SU-DHL-6 (cell line): ENCODE measurements around the gene OR1S1.

Source experiments
- H2AFZ ChIP-seq: fragments of 200-600 bp; sonication (generic); 2 replicates; pipeline ENCODE4 v1.6.1; 2014; ENCODE audit warnings: low read depth, mild to moderate bottlenecking, moderate library complexity, mixed read lengths, antibody characterized with exemption, low read length; ENCODE audit not compliant: severe bottlenecking
- H3F3A ChIP-seq: fragments of 200-600 bp; shearing (Covaris generic); 2 replicates; pipeline ENCODE4 v1.6.0; 2016; ENCODE audit warnings: antibody characterized with exemption, mild to moderate bottlenecking; ENCODE audit not compliant: insufficient read depth
- H3K27ac ChIP-seq: fragments of 200-600 bp; sonication (generic); 2 replicates; pipeline ENCODE4 v1.5.1; 2016; ENCODE audit warnings: low read depth, mild to moderate bottlenecking, low read length, moderate library complexity, mixed read lengths
- H3K27me3 ChIP-seq: fragments of 200-600 bp; sonication (generic), shearing (Covaris generic); 2 replicates; pipeline ENCODE4 v1.6.0; 2014; ENCODE audit warnings: mild to moderate bottlenecking, low read length
- H3K36me3 ChIP-seq: fragments of 200-600 bp; sonication (generic); 2 replicates; pipeline ENCODE4 v1.6.1; 2014; ENCODE audit warnings: mild to moderate bottlenecking, low read length, mixed read lengths
- H3K4me2 ChIP-seq: fragments of 300-600, 200-600 bp; shearing (Covaris generic), sonication (generic); 2 replicates; pipeline ENCODE4 v1.6.0; 2014; ENCODE audit warnings: low read length, low read depth, mild to moderate bottlenecking; ENCODE audit not compliant: poor library complexity, severe bottlenecking
- H3K4me3 ChIP-seq: fragments of 200-600 bp; sonication (generic); 2 replicates; pipeline ENCODE4 v1.5.1; 2014; ENCODE audit warnings: antibody characterized with exemption, low read length, mild to moderate bottlenecking, mixed read lengths; ENCODE audit not compliant: insufficient read depth, poor library complexity, severe bottlenecking
- H3K79me2 ChIP-seq: fragments of 200-600 bp; sonication (generic); 2 replicates; pipeline ENCODE4 v1.6.1; 2014; ENCODE audit warnings: mild to moderate bottlenecking, low read length, moderate library complexity; ENCODE audit not compliant: insufficient read depth
- H3K9ac ChIP-seq: fragments of 200-600 bp; sonication (generic); 2 replicates; pipeline ENCODE4 v1.7.0; 2014; ENCODE audit warnings: mild to moderate bottlenecking, low read length
- H3K9me2 ChIP-seq: fragments of 200-600 bp; sonication (generic); replicated peaks from 2 replicates; pipeline ENCODE4 v1.6.1; 2014; ENCODE audit warnings: low read length; ENCODE audit not compliant: insufficient read depth
- H3K9me3 ChIP-seq: fragments of 200-600 bp; sonication (generic); 2 replicates; pipeline ENCODE4 v1.6.1; 2014; ENCODE audit warnings: low read length, mixed read lengths; ENCODE audit not compliant: insufficient read depth
- H4K20me1 ChIP-seq: fragments of 200-600 bp; sonication (generic); 2 replicates; pipeline ENCODE4 v1.6.1; 2014; ENCODE audit warnings: low read depth, mild to moderate bottlenecking, antibody characterized with exemption, low read length, moderate library complexity, mixed read lengths
- EZH2phosphoT487 ChIP-seq: fragments of 200-600 bp; sonication (generic), shearing (Covaris generic); conservative IDR thresholded peaks from 2 replicates; pipeline ENCODE4 v1.6.1; 2018; ENCODE audit warnings: mild to moderate bottlenecking, antibody characterized with exemption, low read length, moderate library complexity, mixed read lengths
- TF ChIP-seq, protein P1 (sequence below): fragments of 200-600 bp; sonication (generic); IDR thresholded peaks from one replicate; pipeline ENCODE4 v1.5.1; 2017; ENCODE audit warnings: antibody characterized with exemption, mild to moderate bottlenecking, low read length, moderate library complexity; ENCODE audit not compliant: insufficient read depth, poor library complexity, severe bottlenecking

The OR1S1 gene

DNA sequence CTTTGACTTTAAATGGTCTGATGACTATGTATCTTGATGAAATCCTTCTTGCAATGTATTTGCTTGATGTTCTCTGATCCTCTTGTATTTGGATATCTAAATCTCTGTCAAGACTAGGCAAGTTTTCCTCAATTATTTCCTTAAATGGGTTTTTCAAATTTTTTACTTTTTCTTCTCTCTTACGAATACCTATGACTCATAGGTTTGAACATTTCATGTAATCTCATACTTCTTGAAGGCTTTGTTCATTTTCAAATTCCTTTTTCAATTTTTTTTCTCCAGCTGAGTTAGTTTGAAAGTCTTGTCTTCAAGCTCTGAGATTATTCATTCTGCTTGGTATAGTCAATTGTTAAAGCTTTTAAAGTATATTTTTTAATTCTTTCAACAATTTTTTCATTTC, 42.4 kb downstream of the OR1S1 start:
- H4K20me1 ChIP-seq: no peaks in the 10 kb centered on the region
- no peak overlapping the region for H3K4me3 ChIP-seq
- H3F3A ChIP-seq: no peaks in the 10 kb centered on the region
- no peak overlapping the region for H3K27ac ChIP-seq
- no peaks in the 10 kb centered on the region for H3K9me2 ChIP-seq
- H3K36me3 ChIP-seq: no peaks in the 10 kb centered on the region
- H2AFZ ChIP-seq: no peak overlapping the region
- H3K27me3 ChIP-seq: no peaks in the 10 kb centered on the region
- no peak overlapping the region for H3K9ac ChIP-seq
- TF ChIP-seq EZH2phosphoT487: no peak
- TF ChIP-seq, protein P1, sequence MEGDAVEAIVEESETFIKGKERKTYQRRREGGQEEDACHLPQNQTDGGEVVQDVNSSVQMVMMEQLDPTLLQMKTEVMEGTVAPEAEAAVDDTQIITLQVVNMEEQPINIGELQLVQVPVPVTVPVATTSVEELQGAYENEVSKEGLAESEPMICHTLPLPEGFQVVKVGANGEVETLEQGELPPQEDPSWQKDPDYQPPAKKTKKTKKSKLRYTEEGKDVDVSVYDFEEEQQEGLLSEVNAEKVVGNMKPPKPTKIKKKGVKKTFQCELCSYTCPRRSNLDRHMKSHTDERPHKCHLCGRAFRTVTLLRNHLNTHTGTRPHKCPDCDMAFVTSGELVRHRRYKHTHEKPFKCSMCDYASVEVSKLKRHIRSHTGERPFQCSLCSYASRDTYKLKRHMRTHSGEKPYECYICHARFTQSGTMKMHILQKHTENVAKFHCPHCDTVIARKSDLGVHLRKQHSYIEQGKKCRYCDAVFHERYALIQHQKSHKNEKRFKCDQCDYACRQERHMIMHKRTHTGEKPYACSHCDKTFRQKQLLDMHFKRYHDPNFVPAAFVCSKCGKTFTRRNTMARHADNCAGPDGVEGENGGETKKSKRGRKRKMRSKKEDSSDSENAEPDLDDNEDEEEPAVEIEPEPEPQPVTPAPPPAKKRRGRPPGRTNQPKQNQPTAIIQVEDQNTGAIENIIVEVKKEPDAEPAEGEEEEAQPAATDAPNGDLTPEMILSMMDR: no peak
- H3K9me3 ChIP-seq: no peaks in the 10 kb centered on the region
- H3K79me2 ChIP-seq: no peaks in the 10 kb centered on the region
- H3K4me2 ChIP-seq: no peak overlapping the region

DNA sequence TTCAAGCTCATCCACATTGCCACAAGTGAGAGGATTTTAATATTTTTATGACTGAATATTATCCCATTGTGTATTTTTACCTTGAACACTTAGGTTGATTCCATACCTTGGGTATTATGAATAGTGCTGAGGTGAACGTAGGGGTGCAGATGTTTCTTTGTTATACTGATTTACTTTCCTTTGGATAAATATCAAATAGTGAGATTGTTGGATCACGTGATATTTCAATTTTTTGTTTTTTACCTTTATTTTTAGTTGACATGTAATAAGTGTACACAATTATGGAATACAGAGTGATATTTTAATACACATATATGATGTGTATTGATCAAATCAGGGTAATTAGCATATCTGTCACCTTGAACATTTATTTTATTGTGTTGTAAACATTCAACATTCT, 47.5 kb downstream of the OR1S1 start:
- no peaks in the 10 kb centered on the region for H3K9me3 ChIP-seq
- no peaks in the 10 kb centered on the region for H3K9me2 ChIP-seq
- no peaks in the 10 kb centered on the region for H3K27me3 ChIP-seq
- H3K4me3 ChIP-seq: no peak overlapping the region
- H2AFZ ChIP-seq: no peak overlapping the region
- H3K79me2 ChIP-seq: no peaks in the 10 kb centered on the region
- H3K9ac ChIP-seq: no peak overlapping the region
- no peak for TF ChIP-seq EZH2phosphoT487
- TF ChIP-seq, protein P1: no peak
- no peaks in the 10 kb centered on the region for H3K36me3 ChIP-seq
- no peaks in the 10 kb centered on the region for H4K20me1 ChIP-seq
- no peak overlapping the region for H3K27ac ChIP-seq
- no peaks in the 10 kb centered on the region for H3F3A ChIP-seq
- no peak overlapping the region for H3K4me2 ChIP-seq
